HG02885 (cell line): ENCODE measurements around the gene ST6GALNAC4.
A peak's percentile ranks its signal among the peaks of the same experiment; 100 is the strongest.

Experiments
- ATAC-seq: cut with Tn5 transposase; IDR thresholded peaks from one replicate; pipeline ENCODE4 v1.9.1; 2021; ENCODE audit warnings: mild to moderate bottlenecking; ENCODE audit not compliant: unreplicated experiment, poor library complexity

ST6GALNAC4 gene

DNA sequence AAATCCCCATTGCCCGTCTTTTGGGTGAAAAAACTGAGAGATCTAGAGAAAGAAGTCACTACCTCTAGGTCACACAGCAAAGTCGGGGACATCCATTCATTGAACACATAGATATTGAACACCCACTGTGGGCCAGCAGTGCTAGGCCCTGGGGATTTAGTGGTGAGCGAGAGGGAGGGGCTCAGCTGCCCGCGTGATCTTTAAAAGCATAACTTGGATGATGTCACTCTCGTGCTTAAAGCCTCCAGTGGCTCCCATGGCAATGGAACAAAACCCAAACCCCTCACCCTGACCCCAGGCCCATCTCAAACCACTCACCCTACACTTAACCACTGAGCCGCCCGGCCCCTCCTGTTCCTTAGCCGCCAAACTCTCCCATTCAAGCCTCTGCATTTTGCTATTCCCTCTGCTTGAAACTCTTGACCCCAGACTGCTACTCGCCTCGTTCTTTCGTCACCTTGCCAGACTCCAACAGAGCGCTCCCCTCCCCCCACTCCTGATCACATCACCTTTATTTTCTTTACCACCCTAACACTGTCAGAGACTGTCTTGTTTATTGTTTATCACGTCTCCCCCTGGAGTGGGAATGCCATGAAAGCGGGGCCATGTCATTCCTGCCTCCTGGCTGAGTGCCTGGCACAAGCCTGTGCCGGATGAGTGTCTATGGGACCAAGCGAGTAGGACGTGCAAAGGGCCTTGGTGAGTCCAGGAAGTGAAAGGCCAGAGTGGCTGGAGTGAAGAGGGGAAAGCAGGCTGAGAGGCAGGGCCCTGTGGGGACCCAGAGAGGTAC, 14.4 kb upstream of the ST6GALNAC4 start:
- peak; percentile 32 for ATAC-seq

DNA sequence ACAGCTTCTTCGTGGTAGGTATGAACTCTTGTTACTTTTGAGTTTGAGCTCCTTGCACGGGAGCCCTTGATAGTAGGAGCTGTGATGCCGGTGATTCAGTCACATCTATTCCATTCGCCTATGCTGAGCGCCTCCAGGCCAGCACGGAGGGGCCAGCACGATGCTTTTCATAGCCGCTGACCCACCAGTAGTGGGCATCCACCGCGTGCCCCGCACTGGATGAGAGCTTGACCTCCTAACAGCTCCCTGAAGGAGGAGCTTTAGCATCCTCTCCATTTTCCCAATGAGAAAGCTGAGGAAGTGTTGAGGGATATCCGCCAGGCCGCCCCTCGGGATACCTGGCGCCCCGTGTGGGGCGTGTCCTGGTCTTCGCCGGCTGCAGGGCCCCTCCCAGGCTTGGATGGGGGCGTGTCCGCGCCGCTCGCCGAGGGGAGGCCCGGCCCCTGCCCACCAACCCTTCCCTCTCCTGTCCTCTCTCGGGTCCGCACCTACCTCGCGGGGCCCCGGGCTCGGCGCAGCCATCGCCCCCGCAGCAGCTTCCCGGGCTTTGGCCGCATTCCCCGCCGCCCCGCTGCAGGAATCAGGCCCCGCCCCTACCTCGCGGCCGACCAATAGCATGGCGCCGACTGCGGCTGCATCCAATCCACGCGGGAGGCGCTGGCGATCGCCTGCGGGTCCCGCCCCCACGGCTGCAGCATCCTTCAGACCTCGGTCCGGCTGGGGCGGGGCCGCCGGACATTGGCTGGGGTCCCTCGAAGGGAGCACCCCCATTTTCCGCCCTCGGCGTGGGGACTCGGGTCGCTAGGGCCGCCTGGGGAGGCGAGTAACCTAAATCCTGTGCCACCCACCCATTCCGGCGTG, 13.6 kb upstream of the ST6GALNAC4 start, which contains the start of gene PIP5KL1:
Gene PIP5KL1, minus strand, starts transcription at position 547 of the 861 bp plus-strand sequence. Its CDS starts 25 bp downstream, at position 522.
- ATAC-seq, result peak; percentile 81

DNA sequence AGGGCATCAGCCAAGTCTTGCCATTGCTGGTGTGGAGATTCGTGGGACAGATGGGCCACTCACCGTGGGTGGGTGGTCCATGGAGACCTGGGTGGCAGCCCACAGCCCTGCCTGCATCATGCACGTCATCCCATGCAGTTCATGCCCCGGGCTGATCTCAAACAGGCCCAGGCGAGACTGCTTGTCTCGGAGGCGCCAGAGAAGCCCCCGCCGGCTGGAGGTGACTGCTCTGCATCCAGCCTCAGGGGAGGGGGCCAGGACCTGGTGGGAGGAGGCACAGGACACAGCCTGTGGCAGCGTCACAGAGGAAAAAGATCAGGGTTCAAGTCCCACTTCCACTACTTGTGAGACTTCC, 12.8 kb upstream of the ST6GALNAC4 start:
- no peak for ATAC-seq

DNA sequence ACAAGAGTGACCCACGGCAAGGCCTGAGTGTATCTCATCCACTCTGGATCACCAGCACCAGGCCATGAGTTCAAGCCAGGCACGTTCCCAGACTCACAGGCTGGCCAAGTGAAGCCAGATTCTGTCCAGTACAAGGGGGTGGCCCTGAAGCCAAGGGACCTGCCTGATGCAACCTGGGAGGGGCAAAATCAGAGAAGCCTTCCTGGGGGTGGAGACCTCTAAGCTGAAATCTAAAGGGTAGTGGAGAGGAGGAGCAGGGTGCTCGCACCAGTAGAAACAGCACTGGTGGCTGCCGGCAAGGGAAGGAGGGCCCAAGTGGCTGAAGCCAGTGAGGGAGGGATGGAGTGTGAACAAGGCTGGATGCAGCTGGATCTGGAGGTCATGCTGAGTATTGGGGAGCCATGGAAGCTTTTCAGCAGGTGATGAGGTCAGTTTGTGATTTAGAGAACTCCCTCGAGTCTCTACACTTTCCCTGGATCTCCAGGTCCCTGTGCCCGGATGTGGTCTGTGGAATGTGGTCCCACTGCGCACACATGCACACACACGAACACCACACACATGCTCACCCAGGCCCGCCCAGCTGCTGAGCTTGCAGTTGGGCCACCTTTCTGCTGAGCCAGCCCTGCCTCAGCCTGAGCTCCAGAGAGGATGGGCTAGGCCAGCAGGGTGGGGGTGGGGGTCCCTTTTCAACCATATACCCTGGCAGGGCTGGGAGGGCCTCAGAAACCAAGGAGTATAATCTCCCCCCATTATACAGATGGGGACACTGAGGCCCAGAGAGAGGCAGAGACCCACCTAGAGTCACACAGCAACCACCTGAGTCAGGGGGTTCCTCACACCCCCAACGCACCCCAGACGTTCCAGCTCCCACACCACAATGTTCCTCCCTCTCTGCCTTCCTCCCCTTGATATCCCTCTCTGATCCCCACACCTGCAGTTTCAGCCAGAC, 12.1 kb upstream of the ST6GALNAC4 start:
- no peak for ATAC-seq

DNA sequence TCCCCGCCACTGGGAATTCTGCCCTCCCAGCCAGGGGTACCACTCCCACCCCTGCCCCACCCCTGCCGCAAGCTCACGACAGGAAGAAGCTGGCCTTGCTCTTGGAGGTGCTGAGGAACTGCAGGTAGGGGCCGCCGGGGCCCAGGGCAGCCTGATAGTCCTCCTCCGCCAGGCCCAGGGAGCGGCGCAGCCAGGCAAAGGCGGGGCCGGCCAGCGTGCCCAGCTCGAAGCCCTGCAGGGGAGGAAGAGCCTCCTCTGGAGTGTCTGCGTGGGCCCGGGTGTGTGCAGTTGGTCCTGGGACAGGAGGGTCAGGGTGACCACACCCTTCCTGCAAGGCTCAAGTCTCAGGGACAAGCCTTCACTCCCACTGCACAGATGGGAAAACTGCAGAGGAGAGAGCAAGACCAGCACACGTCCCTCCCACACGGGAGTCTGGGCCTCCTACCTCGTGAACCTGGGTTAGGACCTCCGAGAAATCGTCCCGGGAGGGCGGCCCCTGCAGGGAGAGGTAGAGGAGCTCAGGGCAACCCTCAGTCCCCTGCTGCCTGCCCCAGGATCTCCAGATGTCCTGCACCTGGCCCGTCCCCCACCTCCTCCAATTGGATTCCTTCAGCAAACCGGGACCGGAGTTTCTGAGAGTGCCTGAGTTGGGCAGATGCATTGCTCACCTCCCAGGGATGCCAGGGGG, 11.3 kb upstream of the ST6GALNAC4 start:
- no peak for ATAC-seq

DNA sequence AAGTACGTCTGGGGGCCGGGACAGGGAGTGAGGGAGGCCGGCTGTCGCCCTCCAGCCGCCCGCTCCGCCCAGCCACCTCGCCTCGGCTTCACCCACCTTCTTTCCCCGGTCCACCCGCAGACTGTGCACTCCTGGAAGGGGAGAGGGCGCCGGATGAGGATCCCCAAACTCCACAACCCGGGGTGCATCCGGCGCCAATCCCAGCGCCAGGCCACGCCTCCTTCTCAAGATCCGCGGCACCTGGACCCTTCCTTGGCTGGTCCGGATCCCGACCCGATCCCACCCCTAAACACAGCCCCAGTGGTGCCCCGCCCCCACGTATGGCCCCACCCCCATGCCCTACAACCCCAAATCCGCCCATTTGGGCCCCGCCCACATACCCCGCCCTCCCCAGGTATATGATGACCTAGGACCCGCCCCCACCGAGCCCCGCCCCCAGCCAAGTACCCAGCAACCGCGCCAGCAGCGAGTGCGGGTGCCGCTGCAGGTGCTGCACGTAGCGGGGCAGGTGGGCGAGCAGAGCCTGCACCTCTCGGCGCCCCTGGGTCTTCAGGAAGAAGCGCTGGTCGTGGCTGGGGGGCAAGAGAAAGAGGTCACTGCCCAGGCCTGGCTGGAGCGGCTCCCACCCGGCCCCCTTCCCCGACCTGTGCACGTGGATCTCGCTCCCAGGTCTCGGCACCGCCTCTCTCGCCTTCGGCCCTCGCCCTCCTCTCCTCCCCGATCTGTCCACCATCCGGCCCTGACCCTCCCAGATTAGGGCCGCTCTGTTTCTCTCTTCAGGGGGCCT, 10.6 kb upstream of the ST6GALNAC4 start:
- ATAC-seq, result no peak

DNA sequence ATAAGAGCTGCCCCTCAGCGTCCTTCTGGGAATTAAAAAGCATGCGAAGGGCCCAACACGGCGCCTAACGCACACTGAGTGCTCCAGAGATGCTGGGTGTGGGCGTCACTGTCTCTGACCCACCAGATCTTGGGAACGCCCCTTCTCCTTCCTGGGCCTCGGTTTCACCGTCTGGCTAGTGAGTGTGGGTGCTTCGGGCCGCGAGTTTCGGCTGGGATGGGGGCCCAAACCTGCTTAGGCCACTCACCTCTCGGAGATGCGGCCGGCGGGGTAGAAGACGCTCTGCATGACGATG, 10.0 kb upstream of the ST6GALNAC4 start:
- no peak for ATAC-seq

DNA sequence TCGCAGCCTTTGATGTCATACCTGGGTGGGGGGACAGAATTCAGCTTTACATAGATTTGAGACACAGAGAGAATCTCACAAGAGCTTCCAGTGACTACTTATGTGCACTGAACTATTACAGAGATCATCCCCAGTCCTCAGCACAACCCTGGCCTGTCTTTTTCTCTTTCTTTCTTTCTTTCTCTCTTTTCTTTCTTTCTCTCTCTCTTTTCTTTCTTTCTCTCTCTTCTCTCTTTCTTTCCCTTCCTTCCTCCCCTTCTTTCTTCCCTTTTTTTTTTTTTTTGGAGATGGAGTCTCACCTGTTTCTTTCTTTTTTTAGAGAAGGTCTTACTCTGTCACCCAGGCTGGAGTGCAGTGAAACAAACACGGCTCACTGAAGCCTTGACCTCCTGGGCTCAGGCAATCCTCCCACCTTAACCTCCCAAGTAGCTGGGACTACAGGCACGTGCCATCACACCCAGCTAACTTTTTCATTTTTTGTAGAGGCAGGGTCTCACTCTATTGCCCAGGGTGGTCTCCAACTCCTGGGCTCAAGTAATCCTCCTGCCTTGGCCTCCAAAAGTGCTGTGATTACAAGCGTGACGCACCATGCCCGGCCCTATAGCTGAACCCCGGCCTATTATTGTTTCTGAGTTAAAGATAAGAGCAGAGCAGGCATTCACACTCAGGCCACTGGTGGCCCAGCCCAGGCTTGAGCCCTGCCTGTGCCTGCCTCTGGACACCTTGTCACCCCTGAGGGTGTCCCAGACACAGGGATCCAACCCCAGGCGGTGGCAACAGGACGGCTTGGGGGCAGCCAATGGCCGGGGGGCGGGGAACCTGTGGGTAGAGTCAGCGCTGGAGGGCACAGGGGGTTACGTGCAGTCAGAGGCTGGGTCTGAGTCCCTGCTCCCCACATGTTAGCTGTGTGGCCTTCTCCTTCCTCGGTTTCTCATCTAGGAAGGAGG, 9.4 kb upstream of the ST6GALNAC4 start:
- no peak for ATAC-seq

DNA sequence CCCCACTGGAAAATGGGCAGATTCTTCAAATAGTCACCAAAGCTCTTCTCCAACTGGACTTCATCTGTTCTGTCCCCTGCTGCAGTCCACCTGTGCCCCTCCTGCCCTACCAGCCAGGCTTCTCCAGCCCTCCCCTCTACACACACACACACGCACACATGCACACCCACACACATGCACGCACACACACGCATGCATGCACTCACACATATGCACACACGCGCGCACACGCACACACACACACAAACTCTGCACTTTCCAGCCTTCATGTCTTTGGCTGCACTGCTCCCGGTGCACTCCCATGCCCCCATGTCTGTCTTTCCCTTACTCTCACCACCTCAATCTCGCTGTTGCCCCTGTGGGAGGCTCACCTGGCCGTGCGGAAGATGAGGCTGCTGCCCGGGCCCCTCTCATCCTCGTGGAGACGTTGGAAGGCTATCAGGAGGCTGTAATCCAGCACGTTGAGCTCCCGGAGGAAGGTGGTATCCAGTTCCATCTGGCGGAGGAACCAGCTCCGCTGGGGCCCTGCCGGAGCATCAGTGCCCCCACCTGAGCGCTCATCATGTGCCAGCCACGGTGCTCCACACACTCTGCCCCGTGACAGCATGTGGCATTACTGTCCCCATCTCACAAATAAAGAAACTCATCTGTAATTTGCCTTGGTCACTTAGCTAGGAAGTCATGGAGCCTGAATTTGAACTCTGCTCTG, 8.0 kb upstream of the ST6GALNAC4 start:
- no peak for ATAC-seq

DNA sequence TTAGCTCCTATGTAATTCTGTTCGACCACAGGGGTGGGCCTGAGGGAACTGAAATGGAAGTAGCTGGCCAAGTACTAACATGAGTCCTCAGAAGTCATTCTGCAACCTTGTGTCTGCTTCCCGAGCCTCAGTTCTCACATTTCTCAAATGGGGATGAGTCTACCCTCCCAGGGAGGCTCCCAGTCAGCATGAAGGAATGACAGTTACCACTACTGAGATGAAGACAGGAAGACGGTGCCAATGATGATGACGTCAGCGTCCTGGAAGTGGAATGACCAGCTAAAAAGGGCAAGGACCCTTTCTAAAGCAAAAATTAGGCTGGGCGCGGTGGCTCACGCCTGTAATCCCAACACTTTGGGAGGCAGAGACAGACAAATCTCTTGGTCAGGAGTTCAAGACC, 6.9 kb upstream of the ST6GALNAC4 start:
- ATAC-seq, result no peak

DNA sequence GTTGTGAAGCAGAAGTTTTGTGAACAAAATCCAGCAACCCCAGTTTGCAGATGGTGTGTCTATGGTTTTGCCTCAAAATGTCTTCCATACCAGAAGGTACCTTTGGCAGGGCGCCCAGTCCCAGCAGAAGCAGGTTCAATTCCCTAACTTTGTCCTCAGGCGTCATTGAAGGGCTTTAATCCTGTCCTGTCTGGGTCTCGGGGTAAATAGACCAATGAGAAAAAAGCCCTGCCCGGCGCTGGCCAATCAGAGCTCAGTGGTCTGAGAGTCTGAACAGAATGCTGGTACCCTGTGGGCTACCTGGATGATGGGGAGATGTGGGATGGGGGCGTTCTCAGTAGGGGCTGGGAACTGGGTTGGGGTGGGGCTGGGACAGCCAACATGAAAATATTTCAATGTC, 6.2 kb upstream of the ST6GALNAC4 start:
- no peak for ATAC-seq

DNA sequence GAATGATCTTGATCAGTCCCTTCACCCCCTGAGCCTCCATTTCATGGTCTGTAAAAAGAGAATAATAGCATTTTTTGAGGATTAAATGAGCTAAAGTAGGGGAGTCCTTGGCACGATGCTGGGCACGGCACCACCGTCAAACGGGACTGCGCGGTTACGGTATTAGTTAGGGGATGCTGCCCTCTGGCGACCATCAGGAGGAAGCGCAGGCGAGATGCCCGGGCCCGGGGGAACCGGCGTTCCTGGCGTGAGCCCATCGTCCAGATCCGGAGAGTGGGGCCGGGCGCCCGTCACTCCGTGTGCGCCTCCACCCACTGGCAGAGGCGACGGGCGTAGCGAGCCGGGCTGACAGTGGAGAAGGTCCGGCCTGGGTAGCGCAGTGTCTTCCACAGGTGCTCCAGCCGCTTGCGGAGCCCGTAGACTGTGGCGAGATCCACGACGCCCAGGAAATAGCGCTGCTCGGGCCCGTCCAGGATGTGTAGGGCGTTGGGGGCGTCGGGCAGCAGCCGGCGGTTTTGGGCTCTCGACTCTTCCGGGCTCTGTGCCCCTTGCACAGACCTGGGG, 4.8 kb upstream of the ST6GALNAC4 start:
- ATAC-seq, result peak; percentile 34

DNA sequence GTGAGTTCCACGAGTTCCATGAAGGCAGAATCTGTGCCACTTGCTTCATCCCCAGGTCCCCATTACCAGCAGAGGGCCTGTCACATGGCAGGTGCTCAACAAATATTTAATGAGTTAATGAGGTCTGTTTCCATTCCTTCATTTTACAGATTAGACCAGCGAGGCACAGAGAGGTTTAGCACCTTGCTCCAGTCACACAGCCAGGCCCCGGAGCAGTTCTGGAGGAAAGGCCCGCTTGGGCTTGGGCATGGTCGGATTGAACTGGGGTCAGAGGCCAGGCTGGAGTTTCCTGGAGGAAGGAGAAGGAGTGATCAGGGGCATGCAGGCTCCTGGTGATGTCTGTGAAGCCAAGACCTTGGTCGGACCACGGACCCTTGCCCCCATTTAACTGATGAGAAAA, 4.0 kb upstream of the ST6GALNAC4 start:
- ATAC-seq, result no peak

DNA sequence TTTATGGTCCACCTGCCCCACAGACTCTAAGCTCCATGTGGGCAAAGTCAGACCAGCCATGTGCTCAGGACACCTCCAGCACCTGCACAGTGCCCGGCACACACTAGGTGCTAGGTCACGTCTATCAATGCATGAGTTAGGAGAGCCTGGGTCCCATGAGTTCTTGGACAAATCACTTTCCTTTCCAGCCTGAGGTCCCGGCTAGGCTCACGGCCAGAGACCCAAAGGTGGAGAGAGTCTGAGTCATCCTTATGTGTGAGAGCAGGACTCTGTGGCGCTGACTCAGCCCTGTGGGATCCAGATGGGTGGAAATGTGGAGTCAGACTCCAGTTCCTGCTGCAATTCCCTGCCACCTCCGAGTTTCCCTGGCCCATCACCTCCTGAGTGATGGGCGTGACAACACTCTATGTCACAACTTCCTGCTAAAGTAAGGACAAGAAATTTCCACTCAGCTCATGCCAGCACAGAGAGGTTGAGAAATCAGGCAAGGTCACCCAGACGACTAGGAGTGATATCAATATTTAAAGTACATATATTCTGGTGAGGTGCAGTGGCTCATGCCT, 2.5 kb upstream of the ST6GALNAC4 start:
- ATAC-seq, result no peak

DNA sequence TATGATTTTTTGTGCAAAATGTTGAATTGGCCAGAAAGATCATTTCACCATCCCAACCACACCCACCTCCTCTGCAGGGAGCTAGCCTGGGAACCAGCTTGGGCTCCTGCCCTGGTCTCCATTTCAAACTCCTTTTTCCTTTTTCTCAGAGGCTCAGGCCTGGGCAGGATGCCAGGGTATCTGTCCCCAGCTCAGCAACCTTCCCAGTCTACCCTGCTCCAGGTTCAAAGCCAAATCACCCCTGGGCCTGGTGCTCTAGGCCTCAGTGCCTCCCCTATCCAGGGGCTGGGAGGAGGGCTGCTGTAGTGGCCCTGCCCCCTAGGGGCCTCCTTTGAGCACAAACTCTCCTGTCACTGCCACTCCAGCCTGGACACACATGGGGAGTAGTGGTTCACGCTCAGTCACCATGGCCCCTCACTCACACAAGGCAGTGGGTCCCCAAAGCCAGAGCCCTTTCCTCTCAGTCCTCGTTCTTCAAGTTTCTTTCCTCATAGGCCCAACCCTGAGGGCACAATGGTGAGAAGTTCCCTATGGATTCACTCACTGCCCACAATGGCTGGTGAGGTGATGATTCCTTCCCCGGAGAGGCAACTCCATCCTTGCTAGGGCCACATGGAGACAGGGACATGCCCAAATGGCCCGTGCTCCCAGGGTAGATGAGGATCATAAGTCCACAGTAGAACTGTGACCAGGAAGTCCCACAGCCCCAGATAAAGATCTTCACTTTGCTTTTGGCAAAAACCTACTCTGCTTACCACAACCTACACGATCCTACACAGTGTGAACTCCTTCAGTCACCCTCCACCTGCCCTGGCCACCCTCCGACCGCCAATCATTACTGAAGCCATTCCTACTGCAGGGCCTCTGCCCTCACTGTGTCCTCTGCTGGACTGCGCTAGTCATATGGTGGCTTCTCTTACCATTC, 1.6 kb upstream of the ST6GALNAC4 start:
- no peak for ATAC-seq

DNA sequence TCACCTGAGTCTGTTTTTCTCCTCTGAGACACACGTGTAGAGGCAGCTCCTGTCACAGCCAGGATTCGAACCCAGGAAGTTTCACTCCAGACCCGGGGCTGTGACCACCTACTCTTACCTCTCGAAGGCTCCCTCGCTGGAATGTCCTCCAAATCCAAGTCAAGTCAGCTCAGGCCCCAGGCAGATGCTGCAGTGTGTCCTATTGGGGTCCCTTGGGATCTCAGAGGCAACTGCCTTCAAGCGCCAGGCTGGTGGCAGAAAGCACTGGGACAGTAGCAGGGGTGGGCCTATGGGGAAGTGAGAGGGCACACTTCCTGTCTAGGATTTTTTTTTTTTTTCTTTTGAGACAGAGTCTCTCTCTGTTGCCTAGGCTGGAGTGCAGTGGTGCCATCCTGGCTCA, 762 bp upstream of the ST6GALNAC4 start:
- ATAC-seq, result no peak
